Measurements from ENCODE around the gene TP53.

- TF ChIP-seq MAX (CRISPR knock-in tag; IDR thresholded peaks at IDR 0.05) (no peak), ETV6 (CRISPR knock-in tag; IDR thresholded peaks at IDR 0.05) (no peak), TP53 (CRISPR knock-in tag; IDR thresholded peaks at IDR 0.05) (no peak), CTCF (IDR thresholded peaks at IDR 0.05) (no peak), JUN (CRISPR knock-in tag; IDR thresholded peaks at IDR 0.05) (no peak)
These were observed 28.9 kb upstream of the TP53 start for GRCh38 chr17:7715936-7716886.

Measured in WTC11 (cell line).